Measurements from ENCODE around the gene ZNF750.

ZNF750 gene

GRCh38 chr17:82812058-82812457 lies 27.8 kb downstream of the ZNF750 start:
- no peak for DNase-seq (ENCODE audit: low spot score)

DNA sequence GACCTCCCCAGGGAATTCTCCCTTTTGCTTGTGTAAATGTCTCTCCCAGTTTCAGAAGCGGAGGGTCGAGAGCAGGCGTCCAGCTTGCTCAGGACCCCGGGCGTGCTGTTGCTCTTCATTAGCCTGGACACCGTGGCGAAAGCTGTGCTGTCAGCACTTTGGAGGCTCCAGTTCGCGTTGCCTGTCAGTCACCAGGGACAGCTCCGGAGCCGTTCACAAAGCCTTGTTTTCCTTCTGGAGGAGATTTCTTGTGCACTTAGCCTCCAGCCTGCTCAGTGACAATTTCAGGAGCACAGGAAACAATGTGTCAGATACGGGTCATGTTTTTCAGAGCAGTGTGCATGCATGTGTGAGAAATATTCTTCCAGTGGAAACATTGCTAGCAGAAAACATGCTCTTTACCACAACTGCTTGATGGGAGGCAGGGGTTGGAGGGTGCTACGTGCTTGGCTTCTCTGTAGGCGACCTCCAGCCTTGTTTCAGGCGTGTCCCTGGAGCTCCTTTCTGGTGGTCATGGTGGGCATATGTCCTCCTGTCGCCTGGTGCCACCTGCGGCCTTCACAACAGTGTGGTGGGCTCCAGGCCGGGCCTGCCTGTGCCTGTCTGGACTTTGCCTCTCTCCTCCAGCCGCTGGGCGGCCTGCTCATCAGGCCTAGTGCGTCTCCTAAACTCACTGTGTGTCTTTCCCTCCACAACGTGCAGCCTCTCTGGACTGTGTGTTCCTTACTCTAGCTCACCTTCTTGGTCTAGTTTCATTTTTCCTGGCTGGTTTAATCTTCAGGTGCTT lies 29.0 kb downstream of the ZNF750 start:
- no peak for DNase-seq (ENCODE audit: low spot score)

DNA sequence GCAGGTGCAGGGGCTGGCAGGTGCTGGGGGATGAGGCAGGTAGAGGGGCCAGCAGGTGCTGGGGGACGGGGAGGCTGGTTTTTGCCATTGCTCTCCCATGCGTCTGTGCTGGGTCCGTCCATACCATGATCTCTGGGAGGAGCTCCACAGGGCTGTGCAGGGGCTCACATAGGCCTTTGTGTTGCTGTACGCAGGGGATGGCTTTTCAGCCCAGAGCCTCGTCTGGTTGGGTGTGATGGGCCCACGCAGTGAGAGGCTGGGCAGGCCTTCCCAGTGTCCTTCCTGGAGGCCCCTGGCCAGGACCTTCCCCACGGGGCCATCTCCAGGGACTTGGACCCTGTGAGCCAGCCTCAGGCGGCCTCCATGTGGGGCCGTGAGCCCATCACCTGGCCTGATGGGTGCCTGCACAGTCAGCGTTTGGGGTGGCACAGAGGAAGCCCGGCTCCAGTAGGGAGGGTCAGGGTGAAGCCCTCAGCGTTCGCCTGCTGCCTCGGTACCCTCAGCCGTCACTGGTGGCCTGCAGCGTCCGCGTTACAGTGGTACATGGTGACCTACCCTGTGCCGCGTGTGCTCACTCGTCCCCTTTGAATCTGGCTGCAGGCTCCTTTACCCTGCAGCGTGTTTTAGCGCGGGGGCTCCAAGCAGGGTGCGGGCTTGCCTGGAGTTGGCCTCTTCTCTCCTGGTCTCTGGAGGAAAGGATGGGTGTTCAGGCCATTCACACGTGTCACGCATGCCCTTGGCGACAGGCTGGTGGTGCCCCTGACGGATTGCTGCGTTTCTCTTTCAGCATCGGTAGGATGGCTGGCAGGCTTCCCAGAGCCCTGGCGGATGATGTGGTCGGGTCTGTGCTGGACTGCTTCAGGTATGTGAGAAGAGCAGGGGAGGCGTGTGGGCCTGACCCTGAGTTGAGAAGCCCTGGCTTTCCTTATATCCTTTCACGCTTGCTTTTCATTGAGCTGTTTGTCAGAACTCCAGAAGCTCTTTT lies 30.6 kb downstream of the ZNF750 start:
- no peak for DNase-seq (ENCODE audit: low spot score)

DNA sequence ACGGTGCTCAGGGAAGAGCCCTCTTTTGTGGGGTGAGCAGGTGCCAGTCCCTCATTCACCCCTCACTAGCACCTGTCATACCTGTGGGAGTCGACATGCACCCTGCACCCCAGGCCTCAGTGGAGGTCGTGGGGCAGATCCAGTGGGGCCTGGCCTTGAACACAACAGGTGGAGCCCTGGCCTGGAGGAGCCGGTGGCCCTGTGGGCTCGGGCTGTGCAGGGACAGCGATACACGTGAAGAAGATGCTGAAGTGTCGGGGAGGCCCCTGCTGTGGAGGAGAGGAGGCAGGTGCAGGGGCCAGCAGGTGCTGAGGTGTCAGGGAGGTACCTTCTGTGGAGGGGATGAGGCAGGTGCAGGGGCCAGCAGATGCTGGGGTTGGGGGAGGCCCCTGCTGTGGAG lies 31.8 kb downstream of the ZNF750 start:
- no peak for DNase-seq (ENCODE audit: low spot score)

- DNase-seq (ENCODE audit: low spot score) = no peak
These were observed 32.3 kb downstream of the ZNF750 start for GRCh38 chr17:82807562-82807961.

- no peak for DNase-seq (ENCODE audit: low spot score)
These were observed 32.7 kb downstream of the ZNF750 start for GRCh38 chr17:82807101-82807500.

DNA sequence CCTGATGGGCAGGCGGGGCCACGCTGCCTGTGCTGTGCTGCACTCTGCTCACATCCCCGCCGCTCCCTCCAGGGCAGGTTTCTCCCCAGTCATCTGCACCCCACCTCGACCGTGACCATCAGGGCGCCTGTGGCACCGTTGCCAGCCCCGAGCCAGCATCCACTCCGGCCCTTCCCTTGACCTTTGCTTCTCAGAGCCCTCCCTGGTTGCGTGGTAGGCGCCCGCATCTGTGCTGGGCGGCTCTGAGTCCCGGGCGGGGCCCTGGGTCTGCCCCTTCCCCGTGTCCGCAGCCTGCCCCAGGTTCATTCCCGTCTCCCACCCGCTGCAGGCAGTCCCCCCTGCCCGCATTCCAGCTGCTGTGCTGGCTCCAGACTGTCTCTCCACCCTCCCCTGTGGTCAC lies 33.2 kb downstream of the ZNF750 start:
- DNase-seq (ENCODE audit: low spot score) = no peak

DNA sequence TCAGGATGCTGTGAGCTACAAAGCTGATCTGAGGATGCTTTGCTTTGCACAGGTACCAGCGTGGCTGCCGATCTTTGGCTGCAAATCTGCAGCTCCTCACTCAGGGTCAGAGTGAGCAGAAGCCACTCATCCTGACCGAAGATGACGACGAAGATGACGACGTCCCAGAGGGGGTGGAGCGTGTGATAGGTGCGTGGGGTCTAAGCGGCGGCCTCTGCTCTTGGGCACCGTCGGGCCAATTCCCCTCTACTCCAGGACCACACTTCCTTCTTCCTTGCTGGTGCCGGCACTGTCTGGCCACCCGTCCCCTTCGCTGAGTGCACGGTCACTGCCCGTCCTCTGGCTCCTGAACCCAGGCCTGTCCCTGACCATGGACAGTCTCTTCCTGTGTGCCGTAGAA lies 34.0 kb downstream of the ZNF750 start:
- no peak for DNase-seq (ENCODE audit: low spot score)

DNA sequence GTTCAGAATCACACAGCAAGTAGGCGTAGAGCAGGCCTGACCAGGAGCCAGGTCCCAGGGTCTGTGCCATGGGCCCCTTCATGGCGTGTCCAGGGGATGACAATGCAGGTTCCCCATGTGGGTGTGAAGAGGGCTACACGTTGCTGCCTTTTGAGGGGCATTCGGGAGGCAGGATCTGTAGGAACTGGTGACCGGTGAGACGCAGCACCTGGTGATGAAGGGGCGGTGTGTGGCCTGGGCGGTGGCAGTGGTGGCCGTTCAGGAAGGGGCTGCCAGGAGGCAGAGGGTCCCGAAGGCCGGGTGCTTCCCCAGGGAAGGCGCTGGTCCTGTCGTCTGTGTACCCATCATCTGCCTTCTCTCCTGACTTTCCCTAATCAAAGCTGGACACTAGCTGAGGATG lies 34.6 kb downstream of the ZNF750 start:
- no peak for DNase-seq (ENCODE audit: low spot score)

- no peak for DNase-seq (ENCODE audit: low spot score)
These were observed 35.2 kb downstream of the ZNF750 start for GRCh38 chr17:82804442-82805191.

DNA sequence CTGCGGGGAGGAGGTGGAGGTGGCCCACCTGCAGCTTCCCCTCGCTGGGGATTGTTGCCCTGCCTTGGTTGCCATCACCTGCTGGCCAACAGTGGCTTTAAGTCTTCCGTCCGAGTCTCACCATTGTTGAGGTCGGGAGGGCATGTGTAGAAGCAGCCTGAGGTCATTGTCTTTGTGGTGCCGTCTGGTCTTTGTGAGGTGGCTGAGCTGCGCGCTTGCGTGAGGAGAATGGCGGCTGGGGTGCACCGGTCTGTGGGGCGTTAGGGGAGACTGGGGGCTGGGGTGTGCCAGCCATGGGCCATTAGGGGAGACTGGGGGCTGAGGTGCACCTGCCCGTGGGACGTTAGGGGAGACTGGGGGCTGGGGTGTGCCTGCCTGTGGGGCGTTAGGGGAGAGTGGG lies 36.2 kb downstream of the ZNF750 start:
- no peak for DNase-seq (ENCODE audit: low spot score)

DNA sequence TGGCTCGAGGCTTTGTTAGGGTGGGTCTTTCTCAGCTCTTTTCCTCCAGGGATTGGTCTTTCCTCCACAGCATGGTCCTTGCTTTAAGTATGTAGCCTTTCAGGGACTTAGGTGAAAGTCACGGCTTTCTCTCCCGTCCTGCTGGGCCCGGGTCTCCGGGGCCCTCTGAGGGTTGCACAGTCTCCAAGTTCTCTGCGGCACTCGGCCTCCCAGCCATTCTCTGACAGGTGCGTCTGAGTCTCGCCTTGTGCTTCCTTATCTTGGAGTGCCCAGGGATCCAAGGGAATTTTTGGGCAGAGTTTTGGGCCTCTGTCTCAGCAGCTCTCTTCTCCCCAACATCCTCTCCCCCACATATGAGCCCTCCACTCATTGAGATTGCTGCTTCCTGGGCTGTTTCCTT lies 36.6 kb downstream of the ZNF750 start:
- no peak for DNase-seq (ENCODE audit: low spot score)

GRCh38 chr17:82802075-82802780 lies 37.6 kb downstream of the ZNF750 start:
- DNase-seq (ENCODE audit: low spot score) = no peak

GRCh38 chr17:82801377-82801970 lies 38.3 kb downstream of the ZNF750 start:
- no peak for DNase-seq (ENCODE audit: low spot score)

DNA sequence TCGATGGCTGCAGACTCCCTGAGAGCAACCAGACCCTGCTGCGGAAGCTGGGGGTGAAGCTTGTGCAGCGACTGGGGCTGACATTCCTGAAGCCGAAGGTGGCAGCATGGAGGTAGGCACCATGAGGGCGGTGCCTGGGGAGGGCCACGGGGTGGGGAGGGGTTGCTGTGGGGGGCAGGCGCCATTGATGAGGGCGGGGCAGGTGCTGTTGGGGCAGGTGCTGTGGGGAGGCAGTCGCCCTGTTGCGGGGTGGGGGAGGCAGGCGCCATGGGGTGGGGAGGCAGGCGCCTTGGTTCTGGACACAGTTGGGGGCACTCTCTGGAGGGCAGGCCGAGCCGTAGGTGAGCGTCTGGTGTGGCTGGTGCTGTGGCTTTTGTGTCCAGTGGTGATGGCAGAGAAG lies 38.9 kb downstream of the ZNF750 start:
- no peak for DNase-seq (ENCODE audit: low spot score)

- no peak for DNase-seq (ENCODE audit: low spot score)
These were observed 40.2 kb downstream of the ZNF750 start for GRCh38 chr17:82799591-82799990.

DNA sequence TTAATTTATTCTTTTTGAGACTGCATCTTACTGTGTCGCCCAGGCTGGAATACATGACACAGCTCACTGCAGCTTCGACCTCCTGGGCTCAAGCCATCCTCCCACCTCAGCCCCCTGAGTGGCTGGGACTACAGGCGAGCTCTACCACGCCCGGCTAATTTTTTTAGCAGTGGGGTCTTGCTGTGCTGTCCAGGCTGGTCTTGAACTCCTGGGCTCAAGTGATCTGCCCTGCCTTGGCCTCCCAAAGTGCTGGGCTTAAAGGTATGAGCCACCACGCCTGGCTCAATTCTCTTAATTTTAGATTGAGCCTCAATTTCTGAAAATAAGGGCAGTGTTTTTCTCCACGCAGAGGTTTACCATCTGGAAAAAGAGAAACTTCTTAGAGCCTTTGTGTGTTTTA lies 41.1 kb downstream of the ZNF750 start:
- DNase-seq (ENCODE audit: low spot score) = no peak

DNA sequence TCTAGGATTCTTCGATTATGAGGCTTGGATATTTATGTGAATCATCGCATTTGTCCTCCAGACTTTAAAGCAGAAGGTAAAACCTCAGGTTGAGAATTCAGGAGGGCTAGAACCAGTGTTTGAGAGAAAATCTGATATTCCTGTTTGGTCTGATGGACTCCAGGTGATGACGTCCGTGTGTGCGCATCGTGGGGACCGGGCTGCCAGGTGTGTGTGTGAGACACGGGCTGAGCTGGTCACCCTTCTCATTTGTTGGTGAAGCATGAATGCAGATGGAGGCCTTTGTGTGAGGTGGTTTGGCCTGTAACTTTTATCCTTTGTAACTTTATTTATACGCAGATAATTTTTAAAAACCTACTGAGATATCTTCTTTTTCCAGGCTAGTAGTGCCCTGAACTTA lies 42.8 kb downstream of the ZNF750 start:
- no peak for DNase-seq (ENCODE audit: low spot score)

GRCh38 chr17:82795615-82796014 lies 44.2 kb downstream of the ZNF750 start:
- no peak for DNase-seq (ENCODE audit: low spot score)

- no peak for DNase-seq (ENCODE audit: low spot score)
These were observed 44.9 kb downstream of the ZNF750 start for GRCh38 chr17:82794781-82795482.

All from iPS-NIHi11 (cell line).